Femur (tissue), 1 donor: Measurements from ENCODE around the gene EIF5.

ENCODE experiments used
- DNase-seq: peaks from one replicate; pipeline ENCODE4 v3.0.0-alpha.2; 2017

EIF5 gene

DNA sequence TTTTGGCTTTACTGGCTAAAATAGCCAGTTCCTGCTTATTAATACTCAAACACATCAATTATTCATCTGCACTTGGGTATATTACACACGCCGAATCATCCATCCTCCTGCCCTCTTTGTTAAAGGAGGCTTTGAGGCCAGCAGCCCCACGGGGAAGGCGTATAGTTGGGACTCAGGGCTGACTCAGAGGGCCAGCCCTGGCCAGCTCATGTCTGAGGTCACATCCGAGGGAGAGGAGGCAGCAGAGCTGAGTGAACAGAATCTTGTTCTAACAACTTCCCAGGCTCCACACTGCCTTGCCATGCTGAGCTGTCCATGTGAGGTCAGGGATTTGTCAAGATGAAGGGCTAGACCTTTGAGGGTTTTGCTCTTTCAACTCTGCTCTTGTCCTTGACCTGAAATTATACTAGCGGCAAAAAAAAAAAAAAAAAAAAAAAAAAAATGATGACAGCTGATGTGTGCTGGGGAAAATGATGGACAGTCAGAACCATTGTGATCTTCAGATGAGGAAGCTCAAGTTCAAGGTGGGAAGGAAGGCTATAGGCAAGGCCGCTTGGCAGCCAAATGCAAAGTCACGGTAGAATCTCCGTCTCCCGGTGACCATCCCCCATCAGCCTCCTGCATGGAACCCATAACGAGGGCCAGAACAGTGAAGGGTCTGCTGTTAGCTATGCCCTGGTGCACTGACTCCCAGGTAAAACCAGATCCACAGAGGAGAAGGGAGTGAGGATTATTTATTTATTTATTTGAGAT, 38.7 kb downstream of the EIF5 start:
- no peak for DNase-seq

DNA sequence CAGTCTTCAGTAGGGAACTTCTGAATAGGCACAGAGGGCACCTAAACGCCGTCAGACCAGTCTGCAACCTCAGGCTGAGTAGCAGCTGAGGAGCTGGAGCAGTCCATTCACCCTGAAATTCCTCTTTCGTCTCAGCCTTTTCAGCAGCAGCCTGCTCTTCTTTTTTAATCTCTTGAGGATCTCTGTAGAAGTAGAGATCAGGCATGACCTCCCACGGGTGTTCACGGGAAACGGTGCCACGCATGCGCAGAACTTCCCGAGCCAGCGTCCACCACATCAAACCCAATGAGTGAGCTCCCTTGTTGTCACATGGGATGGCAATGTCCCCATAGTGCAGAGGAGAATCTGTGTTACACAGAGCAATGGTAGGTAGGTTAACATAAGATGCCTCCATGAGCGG, 40.1 kb downstream of the EIF5 start:
- DNase-seq = no peak

DNA sequence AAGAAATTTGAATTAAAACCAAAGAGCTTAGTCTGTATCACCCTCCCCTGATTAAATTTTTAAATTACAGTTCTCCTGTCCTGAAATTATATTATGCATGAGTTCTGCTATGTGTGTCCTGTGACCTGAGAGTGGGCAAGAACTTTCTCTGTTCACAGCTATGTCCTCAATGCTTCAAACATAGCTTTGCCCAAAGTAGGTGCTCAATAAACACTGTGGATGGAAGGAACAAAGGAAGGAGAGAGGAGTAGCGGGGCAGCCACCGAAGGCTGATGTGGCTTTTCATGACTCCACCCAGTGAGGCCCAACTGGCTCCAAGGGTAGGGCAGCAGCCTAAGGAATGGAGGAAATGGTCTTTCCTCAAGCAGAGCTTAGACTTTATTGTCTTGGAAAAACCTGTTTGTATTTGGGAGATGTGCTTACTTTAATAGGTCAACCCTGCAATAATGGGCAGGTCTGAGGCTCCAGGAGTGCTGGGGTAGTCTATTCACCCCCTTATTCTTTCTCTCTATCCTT, 43.5 kb downstream of the EIF5 start:
- DNase-seq = no peak

DNA sequence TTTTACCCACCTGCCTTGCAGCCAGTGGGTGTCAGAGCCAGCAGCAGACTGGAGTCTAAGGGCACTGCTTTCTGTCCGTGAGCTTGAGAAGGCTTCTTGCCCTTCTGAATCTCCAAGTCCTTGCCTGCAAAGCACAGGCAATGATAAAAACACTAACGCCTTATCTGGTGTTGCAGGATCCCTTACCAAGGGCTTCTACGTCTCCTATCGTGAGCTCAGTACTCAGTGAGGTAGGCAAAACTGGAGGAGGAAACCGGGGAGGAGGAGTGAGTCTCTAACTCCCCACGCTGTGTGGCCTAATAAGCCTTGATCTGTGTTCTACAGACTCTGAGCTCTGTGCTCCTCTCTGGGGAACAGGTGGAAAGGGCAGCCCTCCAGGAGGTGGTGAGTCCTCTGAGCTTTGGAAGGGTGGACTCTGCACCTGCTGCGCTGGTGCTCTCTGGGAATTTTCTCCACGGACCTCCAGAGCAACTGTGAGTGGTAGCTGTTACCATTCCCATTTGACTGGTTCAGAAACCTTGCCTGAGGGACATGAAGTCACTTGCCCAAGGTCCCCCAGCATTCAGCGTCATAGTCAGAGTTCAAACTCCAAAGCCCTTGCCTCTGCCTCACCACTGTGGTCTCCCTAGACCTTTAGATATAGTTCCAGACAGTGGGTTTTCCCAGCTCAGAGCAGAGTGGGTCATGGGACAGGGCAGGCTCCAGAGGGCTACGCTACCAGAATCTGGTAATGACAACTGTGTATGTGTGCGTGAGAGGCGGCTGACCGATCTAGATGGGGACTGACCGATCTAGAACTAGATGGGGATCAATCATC, 44.2 kb downstream of the EIF5 start:
- no peak for DNase-seq

DNA sequence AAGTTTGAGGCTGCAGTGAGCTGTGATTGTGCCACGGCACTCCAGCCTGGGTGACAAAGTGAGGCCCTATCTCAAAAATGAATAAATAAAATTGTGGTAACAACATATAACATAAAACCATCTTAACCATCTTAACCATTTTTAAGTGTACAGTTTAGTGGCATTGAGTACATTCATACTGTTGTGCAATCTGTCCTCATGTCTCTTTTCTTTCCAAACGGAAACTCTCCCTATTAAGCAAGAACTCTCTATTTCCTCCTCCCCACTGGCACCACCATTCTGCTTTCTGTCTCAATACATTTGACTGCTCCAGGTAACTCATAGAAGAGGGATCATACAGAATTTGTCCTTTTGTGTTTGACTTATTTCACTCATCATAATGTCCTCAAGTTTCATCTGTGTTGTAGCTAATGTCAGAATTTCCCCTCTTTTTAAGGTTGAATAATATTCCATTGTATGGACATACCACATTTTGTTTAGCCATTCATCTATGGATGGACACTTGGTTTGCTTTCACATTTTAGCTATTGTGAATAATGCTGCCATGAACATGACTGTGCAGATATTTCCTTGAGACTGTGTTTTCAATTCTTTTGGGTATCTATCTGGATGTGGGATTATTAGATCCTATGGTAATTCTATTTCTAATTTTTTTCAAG, 46.8 kb downstream of the EIF5 start:
- DNase-seq = no peak

DNA sequence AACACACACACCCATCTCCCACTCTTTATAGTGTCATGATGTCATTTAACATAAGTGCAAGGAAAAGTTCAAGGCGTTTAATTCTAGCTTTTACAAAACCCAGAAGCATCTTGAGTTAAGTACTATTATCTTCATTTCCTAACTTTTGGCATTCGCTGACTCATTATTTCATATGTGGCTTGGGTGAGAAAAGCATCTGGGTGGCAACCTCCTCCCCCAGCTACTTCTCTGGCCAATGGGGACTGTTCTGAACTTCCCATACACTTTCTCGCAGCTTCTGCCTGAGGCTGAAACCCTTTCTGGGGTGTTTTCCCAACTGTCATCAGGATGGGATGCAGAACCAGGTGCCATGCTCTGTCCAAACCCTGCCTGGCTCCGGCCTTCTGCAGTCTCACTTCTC, 48.3 kb downstream of the EIF5 start:
- no peak for DNase-seq

DNA sequence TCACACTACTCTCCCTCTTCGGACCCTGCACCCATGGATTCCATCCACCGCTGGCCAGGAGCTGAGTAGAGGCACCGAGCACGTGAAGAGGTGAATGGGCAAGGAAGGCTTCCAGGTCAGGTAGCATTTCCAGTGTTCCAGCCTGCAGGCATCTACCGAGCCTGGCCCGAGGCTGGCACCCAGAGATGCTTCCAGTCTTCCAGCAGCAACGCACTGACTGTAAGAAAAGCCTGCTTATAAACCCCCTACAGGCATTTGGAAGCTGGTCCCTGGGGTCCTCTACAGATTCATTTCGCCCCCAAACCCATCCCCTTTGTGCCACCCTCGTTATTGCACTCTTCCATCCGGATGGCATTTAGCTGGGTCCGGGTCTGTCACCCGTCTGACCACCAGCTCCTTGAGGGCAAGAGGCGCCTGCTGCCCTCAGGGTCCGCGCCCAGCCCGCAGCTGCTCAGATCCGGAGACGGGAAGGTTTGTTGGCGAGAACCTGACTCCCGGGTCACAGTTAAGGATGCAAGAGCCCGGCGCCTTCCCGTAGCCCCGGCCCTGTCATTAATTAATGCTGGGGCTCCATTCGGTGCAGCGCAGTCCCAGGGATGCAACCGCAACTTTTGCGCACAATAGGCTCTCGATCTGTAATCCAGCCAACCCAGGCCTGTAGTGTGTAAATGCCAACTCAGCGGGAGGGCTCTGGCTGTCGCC, 50.6 kb downstream of the EIF5 start:
- no peak for DNase-seq

DNA sequence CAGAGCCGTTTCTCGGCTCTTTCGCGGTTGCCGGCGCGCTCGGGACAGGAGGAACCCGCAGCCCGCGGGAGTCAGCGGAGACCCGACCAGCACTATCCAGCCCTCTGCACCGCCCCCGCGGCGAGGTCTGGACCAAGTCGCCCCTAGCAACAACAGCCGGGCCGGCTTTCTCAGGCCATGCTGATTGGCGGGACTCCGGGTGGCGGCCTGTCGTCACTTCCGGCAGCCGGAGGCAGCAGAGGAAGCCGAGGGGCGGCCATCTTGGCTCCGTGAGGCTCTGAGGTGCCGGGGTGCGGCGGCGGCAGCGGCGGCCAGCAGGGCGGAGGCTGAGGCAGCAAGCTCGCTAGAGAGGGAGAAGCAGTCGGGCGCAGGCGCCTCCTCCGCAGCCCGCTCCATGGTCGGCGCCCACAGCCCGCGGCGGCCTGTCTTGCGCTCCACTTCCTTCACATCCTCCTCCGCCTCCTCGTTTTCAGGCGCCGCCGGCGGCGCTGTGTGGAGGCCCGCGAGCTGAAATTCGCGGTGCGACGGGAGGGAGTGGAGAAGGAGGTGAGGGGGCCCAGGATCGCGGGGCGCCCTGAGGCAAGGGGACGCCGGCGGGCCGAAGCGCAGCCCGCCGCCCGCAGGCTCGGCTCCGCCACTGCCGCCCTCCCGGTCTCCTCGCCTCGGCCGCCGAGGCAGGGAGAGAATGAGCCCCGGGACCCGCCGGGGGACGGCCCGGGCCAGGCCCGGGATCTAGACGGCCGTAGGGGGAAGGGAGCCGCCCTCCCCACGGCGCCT, 51.3 kb downstream of the EIF5 start, which contains the start of gene MARK3:
Gene MARK3 (plus strand): TSS at position 264 of the 777 bp plus-strand sequence. CDS start 615 bp downstream, outside the sequence.
- peak; percentile 99 for DNase-seq

DNA sequence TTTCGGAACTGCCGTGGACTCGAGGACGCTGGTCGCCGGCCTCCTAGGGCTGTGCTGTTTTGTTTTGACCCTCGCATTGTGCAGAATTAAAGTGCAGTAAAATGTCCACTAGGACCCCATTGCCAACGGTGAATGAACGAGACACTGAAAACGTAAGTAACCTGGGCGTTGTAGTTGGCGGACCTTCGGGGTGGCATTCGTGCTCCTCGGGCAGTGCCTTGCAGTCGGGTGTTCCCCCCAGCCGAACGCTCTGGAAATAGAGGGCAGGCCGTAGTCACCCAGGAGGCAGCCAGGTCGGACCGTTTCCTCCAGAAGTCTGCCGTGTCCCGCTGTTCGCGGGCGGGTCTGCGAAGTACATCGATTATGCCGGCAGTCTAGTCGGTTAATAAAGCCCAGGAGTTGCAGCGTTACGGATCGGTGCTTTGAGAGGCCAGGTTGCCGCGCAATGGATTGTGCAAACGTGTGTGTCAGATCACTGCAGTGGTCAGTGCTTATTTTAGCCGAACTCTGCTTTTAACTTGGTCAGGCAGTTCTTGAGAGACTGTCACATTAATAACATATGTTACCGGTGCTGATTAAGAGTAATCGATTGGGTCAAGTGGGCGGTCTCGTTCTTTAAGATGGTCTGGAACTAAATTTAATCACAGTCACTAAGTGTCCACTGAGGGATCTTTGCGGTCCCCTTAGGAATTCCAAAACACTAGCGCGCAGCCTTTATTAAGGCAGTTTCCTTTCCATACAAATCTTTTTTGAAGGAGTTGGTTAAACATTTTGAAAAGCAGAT, 52.1 kb downstream of the EIF5 start:
- DNase-seq = peak; percentile 48

DNA sequence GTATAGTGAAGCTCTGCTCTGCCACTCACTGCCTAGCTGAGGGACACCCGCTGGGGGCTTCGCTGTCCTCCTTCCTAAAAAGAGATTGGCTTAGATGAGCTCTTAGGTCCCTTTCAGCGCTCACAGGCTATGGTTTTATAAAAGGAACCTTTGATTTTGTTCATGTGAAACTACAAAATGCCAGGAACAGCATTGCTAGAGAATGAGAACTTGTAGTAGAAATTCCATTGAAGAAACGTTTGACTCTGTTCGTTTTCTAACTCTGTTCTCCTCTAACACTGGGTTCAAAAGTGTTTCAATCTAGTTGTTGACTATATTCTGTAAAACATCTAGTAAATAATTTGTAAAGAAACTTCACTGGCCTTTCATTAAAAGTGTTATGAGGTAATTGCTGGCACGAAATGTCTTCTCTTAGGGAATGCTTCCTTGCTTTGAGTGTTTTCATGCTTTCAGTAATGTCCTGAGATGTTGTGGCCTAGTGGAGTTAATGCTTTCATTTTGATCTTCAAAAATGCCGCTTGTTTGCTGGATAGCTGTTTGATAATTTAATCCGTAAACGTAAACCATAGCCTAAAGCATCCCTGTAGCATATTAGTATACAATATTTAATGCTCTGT, 52.8 kb downstream of the EIF5 start:
- no peak for DNase-seq

DNA sequence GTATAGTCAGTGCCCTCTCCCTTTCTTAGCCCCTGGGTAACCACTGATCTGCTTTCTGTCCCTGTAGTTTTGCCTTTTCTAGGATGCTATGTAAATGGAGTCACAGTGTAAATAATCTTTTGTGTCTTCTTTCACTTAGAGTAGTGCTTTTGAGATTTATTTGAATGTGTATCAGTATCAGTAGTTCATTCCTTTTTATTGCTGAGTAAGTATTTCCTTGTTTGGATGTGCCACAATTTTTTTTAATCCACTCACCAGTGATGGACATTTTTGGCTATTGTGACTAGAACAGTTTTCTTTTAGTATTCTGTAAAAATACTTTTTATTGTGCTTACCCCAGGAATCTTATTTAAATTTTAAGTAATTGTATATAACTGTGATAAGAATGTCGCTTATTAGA, 54.6 kb downstream of the EIF5 start:
- no peak for DNase-seq

DNA sequence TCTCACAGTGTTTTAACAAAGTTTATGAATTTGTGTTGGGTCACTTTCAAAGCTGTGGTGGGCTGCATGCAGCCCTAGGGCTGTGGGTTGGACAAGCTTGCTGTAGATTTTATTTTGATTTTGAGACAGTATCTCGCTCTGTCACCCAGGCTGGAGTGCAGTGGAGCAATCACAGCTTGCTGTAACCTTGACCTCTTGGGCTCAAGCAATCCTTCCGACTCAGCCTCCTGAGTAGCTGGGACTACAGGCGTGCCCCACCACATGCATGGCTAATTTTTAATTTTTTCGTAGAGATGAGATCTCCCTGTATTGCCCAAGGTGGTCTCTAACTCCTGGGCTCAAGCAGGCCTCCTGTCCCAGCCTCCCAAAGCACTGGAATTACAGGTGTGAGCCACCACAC, 56.6 kb downstream of the EIF5 start:
- DNase-seq = no peak

DNA sequence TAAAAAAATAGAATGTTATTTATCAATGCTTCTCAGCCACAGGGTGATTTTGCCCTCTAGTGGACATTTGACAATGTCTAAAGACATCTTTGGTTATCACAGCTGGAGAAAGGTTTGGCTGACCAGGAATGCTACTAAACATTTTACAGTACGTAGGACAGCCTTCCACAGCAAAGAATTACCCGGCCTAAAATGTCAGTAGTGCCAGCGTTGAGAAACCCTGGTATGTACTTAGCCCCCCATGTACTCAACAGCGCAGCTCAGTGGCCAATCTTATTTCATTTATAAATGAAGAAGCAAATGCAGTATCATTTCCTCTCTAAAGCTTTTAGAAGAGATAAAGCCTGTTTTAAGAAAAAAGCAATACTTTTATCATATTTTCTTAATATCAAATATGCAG, 57.0 kb downstream of the EIF5 start:
- no peak for DNase-seq

DNA sequence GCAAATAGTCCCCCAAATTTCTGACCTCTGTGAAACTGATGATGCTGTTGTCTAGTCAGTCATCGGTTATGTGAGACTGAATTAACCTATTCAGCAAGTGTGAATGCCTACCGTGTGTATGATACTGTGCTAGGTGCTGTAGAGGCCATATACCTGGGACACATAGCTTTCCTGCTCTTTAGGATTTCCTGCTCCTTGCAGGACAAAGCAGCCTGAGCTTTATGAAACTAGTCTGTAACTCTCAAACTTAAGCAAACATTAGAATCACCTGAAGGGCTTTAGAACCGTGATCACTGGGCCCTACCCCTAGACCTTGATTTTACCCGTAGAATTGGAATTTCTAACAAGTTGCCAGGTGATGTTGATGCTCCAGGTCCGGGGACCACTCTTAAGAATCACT, 58.1 kb downstream of the EIF5 start:
- DNase-seq = no peak

DNA sequence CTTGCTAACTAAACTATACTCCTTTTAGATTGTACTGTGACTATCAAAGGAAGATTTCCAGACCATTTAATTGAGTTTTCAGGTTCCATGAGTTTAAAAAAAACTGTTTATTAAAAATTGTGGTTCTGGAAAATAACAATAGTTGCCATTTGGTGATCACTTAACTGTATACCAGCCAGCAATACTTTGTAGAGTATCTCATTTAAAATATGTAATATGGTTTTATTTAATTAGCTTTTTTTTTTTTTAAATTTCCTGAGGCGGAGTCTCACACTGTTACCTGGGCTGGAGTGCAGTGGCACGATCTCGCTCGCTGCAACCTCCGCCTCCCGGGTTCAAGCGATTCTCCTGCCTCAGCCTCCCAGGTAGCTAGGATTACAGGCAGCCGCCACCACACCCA, 58.5 kb downstream of the EIF5 start:
- DNase-seq = no peak

DNA sequence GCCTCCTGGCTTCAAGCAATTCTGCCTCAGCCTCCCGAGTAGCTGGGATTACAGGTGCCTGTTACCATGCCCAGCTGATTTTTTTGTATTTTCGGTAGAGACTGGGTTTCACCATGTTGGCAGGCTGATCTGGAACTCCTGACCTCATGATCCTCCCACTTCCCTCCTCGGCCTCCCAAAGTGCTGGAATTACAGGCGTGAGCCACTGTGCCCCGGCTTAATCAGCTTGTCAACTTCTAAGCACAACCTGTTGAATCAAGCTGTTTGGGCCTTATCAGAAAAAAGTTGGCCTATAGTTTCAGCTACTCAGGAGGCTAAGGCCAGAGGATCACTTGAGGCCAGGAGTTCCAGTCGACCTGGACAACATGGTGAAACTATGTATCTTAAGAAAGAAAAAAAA, 59.0 kb downstream of the EIF5 start:
- DNase-seq = no peak

DNA sequence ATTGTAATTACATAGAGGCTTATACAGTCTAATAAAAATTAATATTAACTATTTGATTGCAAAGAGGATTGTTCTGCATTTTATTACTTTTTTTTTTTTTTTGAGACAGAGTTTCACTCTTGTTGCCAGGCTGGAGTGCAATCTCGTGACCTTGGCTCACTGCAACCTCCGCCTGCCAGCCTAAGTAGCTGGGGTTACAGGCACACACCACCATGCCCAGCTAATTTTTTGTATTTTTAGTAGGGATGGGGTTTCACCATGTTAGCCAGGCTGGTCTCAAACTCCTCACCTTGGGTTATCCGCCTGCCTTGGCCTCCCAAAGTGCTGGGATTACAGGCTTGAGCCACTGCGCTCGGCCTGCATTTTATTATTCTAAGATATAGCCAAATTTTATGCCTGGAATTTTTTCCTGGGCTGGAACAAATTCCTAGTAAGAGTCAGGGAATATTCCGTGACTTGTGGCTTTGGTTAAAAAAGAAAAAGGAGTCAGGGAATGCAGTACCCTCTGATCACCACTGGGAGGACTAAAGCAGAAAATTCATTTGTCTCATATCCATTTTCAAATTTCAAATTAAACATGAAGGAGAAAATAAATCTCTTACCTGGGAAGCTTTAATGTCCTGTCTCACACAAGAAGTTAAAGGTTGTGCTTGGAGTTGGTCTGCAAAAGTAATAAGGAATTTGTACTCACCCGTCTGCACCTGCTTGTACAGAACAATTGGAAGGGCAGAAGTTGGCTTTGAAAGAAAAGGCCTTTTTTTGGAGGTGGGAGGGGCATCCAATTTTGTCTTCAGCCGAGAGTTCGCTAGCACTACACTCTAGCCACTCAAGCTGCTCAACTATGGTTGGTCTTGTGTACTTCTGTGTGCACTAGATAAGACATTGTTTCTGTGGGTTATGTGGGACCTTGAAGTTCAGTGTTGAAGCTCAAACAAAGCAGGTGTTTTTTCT, 59.9 kb downstream of the EIF5 start:
- no peak for DNase-seq
